Choroid plexus epithelial cell (primary cell): ENCODE results near the gene NTM.
"Not testable (repeated sequence)": the region's sequence is repeated elsewhere in the genome, so short reads cannot be mapped to it uniquely, and the experiment has no call there.

Experiments
- DNase-seq: peaks from one replicate; pipeline ENCODE4 v3.0.0-alpha.2; 2010; ENCODE audit warnings: low read depth
- H3K4me3 ChIP-seq: 2 replicates; pipeline ENCODE4 v1.5.1; 2011; ENCODE audit warnings: low read depth, mild to moderate bottlenecking, control low read depth, low read length, moderate library complexity
- CTCF ChIP-seq: conservative IDR thresholded peaks from 2 replicates; pipeline ENCODE4 v1.5.1; 2011; ENCODE audit warnings: low read depth, mild to moderate bottlenecking, control low read depth, inconsistent platforms, low read length, moderate library complexity

NTM gene

GRCh38 chr11:131678658-131679340, 308.4 kb downstream of the NTM start:
- DNase-seq: no peak
- no peak for TF ChIP-seq CTCF

GRCh38 chr11:131680448-131680847, 310.0 kb downstream of the NTM start:
- H3K4me3 ChIP-seq, DNase-seq: not testable (repeated sequence)

More at GRCh38 chr11:131678658-131679340, 308.4 kb downstream of the NTM start:
- H3K4me3 ChIP-seq: no peak overlapping the region

- DNase-seq: no peak
- TF ChIP-seq CTCF: no peak
- H3K4me3 ChIP-seq: no peak overlapping the region
Observed at GRCh38 chr11:131681920-131682319, 311.5 kb downstream of the NTM start.

- DNase-seq: no peak
- no peak overlapping the region for H3K4me3 ChIP-seq
- TF ChIP-seq CTCF: no peak
Observed at GRCh38 chr11:131682373-131683015, 312.1 kb downstream of the NTM start.

- H3K4me3 ChIP-seq: no peak overlapping the region
- no peak for DNase-seq
- no peak for TF ChIP-seq CTCF
Observed at GRCh38 chr11:131683131-131683530, 312.7 kb downstream of the NTM start.

GRCh38 chr11:131683666-131684065, 313.3 kb downstream of the NTM start:
- no peak overlapping the region for H3K4me3 ChIP-seq
- TF ChIP-seq CTCF: no peak
- DNase-seq: no peak

GRCh38 chr11:131684111-131685060, 314.0 kb downstream of the NTM start:
- no peak for DNase-seq
- no peak for TF ChIP-seq CTCF
- H3K4me3 ChIP-seq: no peak overlapping the region
